Esophagus squamous epithelium (tissue), 5 donors: Measurements from ENCODE around the gene TSC1. TPM values are rescaled to one million over a fixed set of nuclear protein-coding genes. Genes with fewer than 3 reads are reported as not detected.
A peak's percentile ranks its signal among the peaks of the same experiment; 100 is the strongest.

Experiments
- DNase-seq: peaks from one replicate; lab custom pipeline; 2025; lab: John Stamatoyannopoulos, UW
- H3K27ac ChIP-seq, 4 donors: fragments of 200-600 bp; sonication (generic); one replicate each; pipeline ENCODE4 v1.5.1; 2016 to 2019; ENCODE audit warnings: mild to moderate bottlenecking in 1 of 4
- H3K27me3 ChIP-seq, 4 donors: fragments of 200-600 bp; sonication (generic); 1 replicate in 3 of 4; 2 replicates in 1 of 4; pipeline versions ENCODE4 v1.5.1 to v1.6.0; 2017 to 2021; ENCODE audit warnings: antibody characterized with exemption in 1 of 4
- H3K36me3 ChIP-seq, 3 donors: fragments of 200-600 bp; sonication (generic); one replicate each; pipeline ENCODE4 v1.5.1; 2016 to 2019
- H3K4me1 ChIP-seq, 3 donors: fragments of 200-600 bp; sonication (generic); one replicate each; pipeline ENCODE4 v1.5.1; 2017 to 2019
- H3K4me3 ChIP-seq, 4 donors: fragments of 200-600 bp; sonication (generic); 1 replicate in 3 of 4; 2 replicates in 1 of 4; pipeline ENCODE4 v1.5.1; 2016 to 2019; ENCODE audit warnings: mild to moderate bottlenecking in 2 of 4, moderate library complexity in 1 of 4
- H3K9me3 ChIP-seq, 3 donors: fragments of 200-600 bp; sonication (generic); one replicate each; pipeline ENCODE4 v1.5.1; 2016 to 2019
- CTCF ChIP-seq, 6 experiments: fragments of 450-650 bp in 4 of 6; fragments of 200-600 bp in 2 of 6; sonication (generic) in 2 of 6; IDR thresholded peaks; one replicate each; pipeline ENCODE4 v1.5.1; 2016 to 2019; ENCODE audit warnings: antibody characterized with exemption in 6 of 6, mild to moderate bottlenecking in 4 of 6, moderate library complexity in 4 of 6
- POLR2A ChIP-seq, 4 donors: fragments of 450-650 bp; IDR thresholded peaks; one replicate each; pipeline ENCODE4 v1.6.1; 2017; ENCODE audit warnings: antibody characterized with exemption in 4 of 4, mild to moderate bottlenecking in 4 of 4, moderate library complexity in 3 of 4
- WGBS, 2 donors: methylation state at CpG; one replicate each; pipeline ENCODE4 v1.1.5; 2018; 5-methylcytosine and 5-hydroxymethylcytosine counted together
- intact Hi-C: fragments of 100-400 bp; cut with DNase I; formaldehyde crosslinking; loops from one replicate; pipeline ENCODE4 v1.15.0; 2022
- total RNA-seq, 4 donors: library from RNA; depleted of rRNA; stranded (reverse); fragments of >200 nt; gene quantifications; one replicate each; pipeline ENCODE4 v1.1.0, GENCODE V29; 2016
- donor health status: DM: yes; HTN: yes; CAD: no.

Gene TSC1
- total RNA-seq, 4 donors from 2014 or later, result 18.8 to 38.7 (median 25.7) TPM

GRCh38 chr9:132937463-132937901, 6.9 kb downstream of the TSC1 start:
- no peak overlapping the region for H3K4me3 ChIP-seq
- H3K27ac ChIP-seq, result no peak overlapping the region
- H3K4me1 ChIP-seq, result peaks cover 0 to 17% (median 2%) of the 10 kb centered on the region in 3 donors
- no peak for DNase-seq
- no peaks in the 10 kb centered on the region for H3K9me3 ChIP-seq
- WGBS, 2 donors, result 85 to 87% methylated on average over 7 of the region's 7 CpGs
- intact Hi-C loops, result no loop called here
- TF ChIP-seq POLR2A (IDR thresholded peaks at IDR 0.05), result no peak
- TF ChIP-seq CTCF (IDR thresholded peaks at IDR 0.05), result no peak
- peaks cover 0 to 26% (median 0%) of the 10 kb centered on the region in 3 donors for H3K36me3 ChIP-seq
- no peaks in the 10 kb centered on the region for H3K27me3 ChIP-seq

DNA sequence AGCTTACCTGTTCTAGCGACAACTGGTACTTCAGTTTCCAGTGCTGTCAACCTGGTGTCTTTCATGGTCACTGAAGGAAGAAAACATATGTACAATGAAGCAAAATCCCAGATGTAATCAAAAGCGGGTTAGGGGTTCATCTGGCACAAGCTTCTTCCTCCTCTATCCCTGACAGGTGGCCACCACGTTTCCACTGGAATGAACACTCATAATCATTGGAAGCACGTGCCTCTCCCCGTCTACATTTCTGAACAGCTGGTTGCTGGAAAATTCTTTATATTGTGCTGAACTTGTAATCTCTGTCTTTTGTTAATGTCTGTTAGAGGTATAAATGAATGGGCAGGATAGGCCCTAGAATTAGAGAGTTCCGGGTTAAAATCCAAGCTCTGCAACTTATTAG, 9.4 kb downstream of the TSC1 start:
- no peak overlapping the region for H3K4me3 ChIP-seq
- no peak overlapping the region for H3K27ac ChIP-seq
- no peaks in the 10 kb centered on the region for H3K9me3 ChIP-seq
- peaks cover 0 to 46% (median 0%) of the 10 kb centered on the region in 3 donors for H3K36me3 ChIP-seq
- TF ChIP-seq POLR2A (IDR thresholded peaks at IDR 0.05) (no peak), CTCF (IDR thresholded peaks at IDR 0.05) (no peak)
- 83 to 89% methylated on average over 6 of the region's 6 CpGs for WGBS, 2 donors
- no peak for DNase-seq
- H3K4me1 ChIP-seq, result peaks cover 0 to 7% (median 0%) of the 10 kb centered on the region in 3 donors
- intact Hi-C loops, result no loop called here
- H3K27me3 ChIP-seq, result no peaks in the 10 kb centered on the region

DNA sequence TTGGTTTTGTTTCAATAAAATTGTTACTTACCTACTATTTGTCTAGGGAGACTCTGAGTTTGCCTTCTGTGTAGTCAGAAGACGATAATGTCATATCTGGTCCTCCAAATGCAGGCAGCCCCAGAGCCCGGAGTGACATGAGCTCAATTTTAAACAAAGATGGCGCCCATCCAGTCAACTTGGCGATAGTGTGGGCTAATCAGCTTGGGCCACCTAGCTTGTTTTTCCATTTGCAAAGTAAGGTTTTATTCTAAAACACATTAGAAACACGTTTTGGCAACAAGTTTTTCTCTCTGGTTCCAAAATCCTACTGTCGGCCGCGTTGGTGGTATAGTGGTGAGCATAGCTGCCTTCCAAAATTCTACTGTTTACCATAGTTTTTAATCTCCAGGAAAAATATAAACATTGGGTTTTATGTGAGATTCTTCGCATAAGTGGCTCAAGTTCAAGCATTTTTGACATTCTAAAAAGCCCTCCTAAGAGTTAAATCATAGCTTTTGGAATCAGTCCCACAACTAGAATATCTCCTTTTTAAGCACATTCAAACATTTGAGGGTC, 13.2 kb downstream of the TSC1 start:
- peaks cover 0 to 82% (median under 1%) of the 10 kb centered on the region in 3 donors for H3K36me3 ChIP-seq
- no peak for DNase-seq
- H3K4me1 ChIP-seq, result no peaks in the 10 kb centered on the region
- TF ChIP-seq CTCF (IDR thresholded peaks at IDR 0.05) (no peak), POLR2A (IDR thresholded peaks at IDR 0.05) (no peak)
- no peaks in the 10 kb centered on the region for H3K9me3 ChIP-seq
- no peak overlapping the region for H3K27ac ChIP-seq
- no peaks in the 10 kb centered on the region for H3K27me3 ChIP-seq
- WGBS, 2 donors, result 90% methylated on average over 9 of the region's 9 CpGs
- intact Hi-C loops, result no loop called here
- no peak overlapping the region for H3K4me3 ChIP-seq

GRCh38 chr9:132927704-132928103, 16.7 kb downstream of the TSC1 start:
- Histone ChIP-seq H3K9me3 (no peaks in the 10 kb centered on the region), H3K4me3 (no peak overlapping the region), H3K27ac (no peak overlapping the region), H3K36me3 (peaks cover 0 to 93% (median 11%) of the 10 kb centered on the region in 3 donors), H3K4me1 (peaks cover 0 to 11% (median 0%) of the 10 kb centered on the region in 3 donors), H3K27me3 (no peaks in the 10 kb centered on the region)
- WGBS, 2 donors, result 87 to 93% methylated on average over 6 to 7 of the region's 7 CpGs
- intact Hi-C loops, result no loop called here
- TF ChIP-seq CTCF (IDR thresholded peaks at IDR 0.05) (no peak), POLR2A (IDR thresholded peaks at IDR 0.05) (no peak)
- no peak for DNase-seq

GRCh38 chr9:132923346-132923902, 21.0 kb downstream of the TSC1 start:
- H3K27ac ChIP-seq, result peak overlapping the region in 1 of 4 donors; percentile 49
- 58 to 65% methylated on average over 9 of the region's 9 CpGs for WGBS, 2 donors
- peaks cover 18 to 100% (median 30%) of the 10 kb centered on the region in 3 donors for H3K36me3 ChIP-seq
- intact Hi-C loops, result no loop called here
- TF ChIP-seq POLR2A (IDR thresholded peaks at IDR 0.05) (no peak), CTCF (IDR thresholded peaks at IDR 0.05) (no peak)
- H3K9me3 ChIP-seq, result no peaks in the 10 kb centered on the region
- no peak for DNase-seq
- peaks cover 0 to 11% (median 0%) of the 10 kb centered on the region in 3 donors for H3K4me1 ChIP-seq
- no peak overlapping the region for H3K4me3 ChIP-seq
- no peaks in the 10 kb centered on the region for H3K27me3 ChIP-seq
